MCF 10A (cell line): ENCODE data around the gene PLA2G4E. TPM values are rescaled to one million over a fixed set of nuclear protein-coding genes. Genes with fewer than 3 reads are reported as not detected.

Source experiments
- BruUV-seq: library from RNA; stranded (reverse); fragments of 400-500 nt; replicated peaks from 2 replicates; lab custom pipeline; 2021; lab: Mats Ljungman, UMichigan
- CTCF ChIA-PET: fragments of 300-600 bp; sonication (Branson Sonifier 250); formaldehyde crosslinking; extraction: SDS; loops from one replicate; lab custom pipeline; 2021; ENCODE audit warnings: antibody characterized with exemption, inconsistent platforms; lab: Yijun Ruan, JAX
- POLR2A ChIA-PET: fragments of 300-600, 350-650 bp; sonication (Branson Sonifier 250); formaldehyde crosslinking; extraction: SDS; loops from one replicate; lab custom pipeline; 2020; ENCODE audit warnings: antibody characterized with exemption, inconsistent platforms; lab: Yijun Ruan, JAX
- DNase-seq: peaks from one replicate; pipeline ENCODE4 v3.0.0-alpha.2; 2018; ENCODE audit not compliant: unreplicated experiment
- H3K27ac Mint-ChIP-seq: one replicate; pipeline ENCODE4 v1.8.0; 2022; ENCODE audit warnings: mild to moderate bottlenecking, low read depth, mixed read lengths; ENCODE audit not compliant: unreplicated experiment
- H3K27me3 Mint-ChIP-seq: one replicate; pipeline ENCODE4 v1.8.0; 2022; ENCODE audit warnings: mixed read lengths; ENCODE audit not compliant: insufficient read depth, unreplicated experiment
- H3K36me3 Mint-ChIP-seq: one replicate; pipeline ENCODE4 v1.8.0; 2022; ENCODE audit warnings: mild to moderate bottlenecking, moderate library complexity, mixed read lengths; ENCODE audit not compliant: insufficient read depth, unreplicated experiment
- H3K4me1 Mint-ChIP-seq: one replicate; pipeline ENCODE4 v1.8.0; 2022; ENCODE audit warnings: mixed read lengths; ENCODE audit not compliant: insufficient read depth, unreplicated experiment
- H3K4me3 Mint-ChIP-seq: one replicate; pipeline ENCODE4 v1.8.0; 2022; ENCODE audit warnings: mild to moderate bottlenecking, moderate library complexity, mixed read lengths; ENCODE audit not compliant: unreplicated experiment
- H3K9me3 Mint-ChIP-seq: one replicate; pipeline ENCODE4 v1.8.0; 2022; ENCODE audit warnings: mixed read lengths; ENCODE audit not compliant: unreplicated experiment
- CTCF ChIP-seq: fragments of 200-600 bp; IDR thresholded peaks from one replicate; pipeline ENCODE4 v1.8.0; 2022; ENCODE audit warnings: antibody characterized with exemption, mild to moderate bottlenecking; ENCODE audit not compliant: unreplicated experiment
- intact Hi-C: fragments of 100-400 bp; cut with micrococcal nuclease; formaldehyde crosslinking; loops from 2 replicates; pipeline ENCODE4 v1.14.1; 2022
- total RNA-seq: library from RNA; stranded (reverse); gene quantifications from 2 replicates; pipeline ENCODE4 v1.2.3, GENCODE V29; 2022

Gene PLA2G4E
- total RNA-seq, 1 experiment from 2014 or later = 0.12 TPM

- ChIA-PET POLR2A (no interaction called here), CTCF (interaction anchor here (1.7 kb wide), 1 partner anchor 24 kb away, joined by 7 read pairs; no protein-coding TSS in a partner anchor)
- Mint-ChIP-seq H3K27ac (no peak overlapping the region), H3K4me1 (peaks cover 41% of the 10 kb centered on the region), H3K4me3 (no peak overlapping the region), H3K9me3 (peaks cover 6% of the 10 kb centered on the region), H3K27me3 (no peaks in the 10 kb centered on the region), H3K36me3 (no peaks in the 10 kb centered on the region)
- intact Hi-C loops = no loop called here
- BruUV-seq = no TSS peak
- TF ChIP-seq CTCF = no peak
- no peak for DNase-seq
Observed at GRCh38 chr15:41965441-41966413, 55.1 kb downstream of the PLA2G4E start.

DNA sequence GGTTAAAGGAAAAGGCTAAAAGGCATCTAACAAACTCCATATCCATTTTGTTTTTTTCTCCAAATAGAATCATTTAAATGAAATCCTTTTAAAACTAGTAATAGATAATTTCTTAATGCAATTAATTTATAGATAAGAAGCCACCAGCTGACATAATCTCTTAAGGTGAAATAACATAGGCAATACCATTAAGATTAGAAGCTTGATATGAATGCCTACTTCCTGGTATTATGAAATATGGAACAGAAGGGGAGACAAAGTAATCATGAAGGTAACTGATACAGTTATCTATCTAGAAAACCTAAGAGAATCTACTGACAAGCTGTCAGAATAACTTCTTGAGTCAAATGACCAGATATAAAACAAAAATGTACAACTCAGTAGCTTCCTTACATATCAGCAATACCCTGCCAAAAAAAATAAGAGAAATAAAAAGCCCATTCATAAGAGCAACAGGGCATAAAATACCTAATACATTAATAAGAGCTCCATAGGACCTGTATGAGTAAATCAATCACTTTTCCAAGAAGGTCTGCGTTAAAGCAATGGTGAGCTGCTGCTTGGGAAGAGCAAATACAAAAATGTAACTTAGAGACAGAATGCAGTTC lies 59.1 kb downstream of the PLA2G4E start:
- Mint-ChIP-seq H3K9me3 (peaks cover 6% of the 10 kb centered on the region), H3K36me3 (peaks cover 5% of the 10 kb centered on the region), H3K4me3 (no peak overlapping the region), H3K4me1 (peaks cover 16% of the 10 kb centered on the region), H3K27ac (peak overlapping the region; percentile 7), H3K27me3 (no peaks in the 10 kb centered on the region)
- no TSS peak for BruUV-seq
- CTCF ChIA-PET = interaction anchor here (1.0 to 1.1 kb wide), 2 partner anchors 11 to 188 kb away, joined by 3 read pairs; partner anchors contain the start of genes EHD4 and MAPKBP1
- no peak for TF ChIP-seq CTCF
- POLR2A ChIA-PET = interaction anchor here (0.6 to 3.1 kb wide), 5 partner anchors 9 to 608 kb away, joined by 3 to 24 read pairs (median 4); partner anchors contain the start of genes EHD4 and MAPKBP1
- intact Hi-C loops = no loop called here
- no peak for DNase-seq

DNA sequence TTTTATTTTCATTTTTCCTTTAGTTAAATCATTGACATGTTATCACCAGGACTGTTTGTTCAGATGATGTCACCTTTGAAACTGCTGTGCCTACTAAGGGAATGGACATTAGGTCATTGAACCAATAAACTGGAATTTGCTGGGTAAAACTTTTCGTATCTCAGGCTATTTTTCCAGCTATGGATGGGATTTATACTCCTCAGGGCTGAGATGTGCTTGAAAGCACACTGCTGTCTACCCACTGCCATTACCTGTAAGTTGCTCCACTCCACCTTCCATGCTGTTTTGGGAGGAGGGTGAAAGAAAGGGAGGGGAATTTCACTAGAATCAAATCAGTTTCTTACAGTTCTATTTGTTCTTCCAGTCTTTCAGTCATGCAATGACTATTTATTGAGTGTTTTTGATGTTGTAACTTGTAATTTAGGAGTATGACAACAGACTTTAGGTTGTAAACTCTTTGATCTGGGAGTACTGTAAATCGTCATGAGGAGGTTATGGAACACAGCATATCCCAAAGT lies 59.8 kb downstream of the PLA2G4E start:
- BruUV-seq = no TSS peak
- Mint-ChIP-seq H3K4me1 (peaks cover 14% of the 10 kb centered on the region), H3K36me3 (peaks cover 5% of the 10 kb centered on the region), H3K27me3 (no peaks in the 10 kb centered on the region), H3K27ac (peak overlapping the region; percentile 7), H3K4me3 (no peak overlapping the region), H3K9me3 (peaks cover 6% of the 10 kb centered on the region)
- DNase-seq = no peak
- TF ChIP-seq CTCF = no peak
- ChIA-PET POLR2A (interaction anchor here (0.6 to 3.1 kb wide), 3 partner anchors 10 to 149 kb away, joined by 3 to 24 read pairs (median 4); partner anchors contain the start of gene EHD4), CTCF (interaction anchor here (0.6 to 1.1 kb wide), 3 partner anchors 12 to 187 kb away, joined by 3 read pairs; partner anchors contain the start of genes EHD4 and MAPKBP1)
- intact Hi-C loops = no loop called here
